HL-60/S4 (cell line): ENCODE measurements around the gene NUP107.

Experiments used
- in situ Hi-C: fragments of 300-500 bp; cut with MboI; formaldehyde crosslinking; loops from 2 replicates; pipeline ENCODE4 v1.14.3; 2022; ENCODE audit warnings: low sequenced_read_pairs

Gene NUP107

GRCh38 chr12:68794653-68795251, 108.0 kb downstream of the NUP107 start:
- in situ Hi-C loops: no loop called here
